ENCODE data around the gene IL16.
"Not testable (repeated sequence)": the region's sequence is repeated elsewhere in the genome, so short reads cannot be mapped to it uniquely, and the experiment has no call there.

The IL16 gene

GRCh38 chr15:81330366-81331090 lies 133.8 kb downstream of the IL16 start:
- DNase-seq (ENCODE audit: insufficient read length) (no peak), FAIRE-seq (no peak)
- TF ChIP-seq POLR2AphosphoS5 (IDR thresholded peaks at IDR 0.05; ENCODE audit: low read depth, low read length) (no peak), TAF1 (IDR thresholded peaks at IDR 0.05; ENCODE audit: borderline replicate concordance, low read depth, low read length) (no peak), POLR2A (IDR thresholded peaks at IDR 0.05; ENCODE audit: low read depth, low read length) (no peak)

GRCh38 chr15:81331141-81331540 lies 134.5 kb downstream of the IL16 start:
- not testable (repeated sequence) for FAIRE-seq; DNase-seq (ENCODE audit: insufficient read length)

- DNase-seq (ENCODE audit: insufficient read length): no peak
- no peak for FAIRE-seq
- TF ChIP-seq POLR2AphosphoS5 (IDR thresholded peaks at IDR 0.05; ENCODE audit: low read depth, low read length) (no peak), TAF1 (IDR thresholded peaks at IDR 0.05; ENCODE audit: borderline replicate concordance, low read depth, low read length) (no peak), POLR2A (IDR thresholded peaks at IDR 0.05; ENCODE audit: low read depth, low read length) (no peak)
These were observed 134.9 kb downstream of the IL16 start for GRCh38 chr15:81331600-81331999.

GRCh38 chr15:81332326-81332725 lies 135.6 kb downstream of the IL16 start:
- DNase-seq (ENCODE audit: insufficient read length): no peak
- FAIRE-seq: no peak
- TF ChIP-seq POLR2AphosphoS5 (IDR thresholded peaks at IDR 0.05; ENCODE audit: low read depth, low read length): no peak
- TF ChIP-seq POLR2A (IDR thresholded peaks at IDR 0.05; ENCODE audit: low read depth, low read length): no peak
- TF ChIP-seq TAF1 (IDR thresholded peaks at IDR 0.05; ENCODE audit: borderline replicate concordance, low read depth, low read length): no peak

GRCh38 chr15:81333363-81333762 lies 136.7 kb downstream of the IL16 start:
- TF ChIP-seq TAF1 (IDR thresholded peaks at IDR 0.05; ENCODE audit: borderline replicate concordance, low read depth, low read length) (no peak), POLR2AphosphoS5 (IDR thresholded peaks at IDR 0.05; ENCODE audit: low read depth, low read length) (no peak), POLR2A (IDR thresholded peaks at IDR 0.05; ENCODE audit: low read depth, low read length) (no peak)
- no peak for FAIRE-seq
- no peak for DNase-seq (ENCODE audit: insufficient read length)

GRCh38 chr15:81334768-81335435 lies 138.2 kb downstream of the IL16 start:
- DNase-seq (ENCODE audit: insufficient read length) (no peak), FAIRE-seq (no peak)
- no peak for TF ChIP-seq POLR2AphosphoS5 (IDR thresholded peaks at IDR 0.05; ENCODE audit: low read depth, low read length)

- no peak for TF ChIP-seq TAF1 (IDR thresholded peaks at IDR 0.05; ENCODE audit: borderline replicate concordance, low read depth, low read length)
- no peak for TF ChIP-seq POLR2AphosphoS5 (IDR thresholded peaks at IDR 0.05; ENCODE audit: low read depth, low read length)
- no peak for TF ChIP-seq POLR2A (IDR thresholded peaks at IDR 0.05; ENCODE audit: low read depth, low read length)
- FAIRE-seq: no peak
- no peak for DNase-seq (ENCODE audit: insufficient read length)
These were observed 139.0 kb downstream of the IL16 start for GRCh38 chr15:81335631-81336030.

GRCh38 chr15:81336568-81336967 lies 139.9 kb downstream of the IL16 start:
- no peak for DNase-seq (ENCODE audit: insufficient read length)
- TF ChIP-seq POLR2A (IDR thresholded peaks at IDR 0.05; ENCODE audit: low read depth, low read length): no peak
- peak; percentile 82 for FAIRE-seq

GRCh38 chr15:81337241-81337640 lies 140.6 kb downstream of the IL16 start:
- FAIRE-seq: peak; percentile 14
- no peak for DNase-seq (ENCODE audit: insufficient read length)
- no peak for TF ChIP-seq POLR2A (IDR thresholded peaks at IDR 0.05; ENCODE audit: low read depth, low read length)
- no peak for TF ChIP-seq TAF1 (IDR thresholded peaks at IDR 0.05; ENCODE audit: borderline replicate concordance, low read depth, low read length)
- no peak for TF ChIP-seq POLR2AphosphoS5 (IDR thresholded peaks at IDR 0.05; ENCODE audit: low read depth, low read length)

GRCh38 chr15:81337713-81338157 lies 141.1 kb downstream of the IL16 start:
- DNase-seq (ENCODE audit: insufficient read length) (no peak), FAIRE-seq (no peak)
- TF ChIP-seq TAF1 (IDR thresholded peaks at IDR 0.05; ENCODE audit: borderline replicate concordance, low read depth, low read length): no peak
- TF ChIP-seq POLR2A (IDR thresholded peaks at IDR 0.05; ENCODE audit: low read depth, low read length): no peak
- TF ChIP-seq POLR2AphosphoS5 (IDR thresholded peaks at IDR 0.05; ENCODE audit: low read depth, low read length): no peak

GRCh38 chr15:81338170-81339007 lies 141.7 kb downstream of the IL16 start:
- TF ChIP-seq POLR2AphosphoS5 (IDR thresholded peaks at IDR 0.05; ENCODE audit: low read depth, low read length): no peak
- FAIRE-seq: no peak
- no peak for DNase-seq (ENCODE audit: insufficient read length)

- no peak for FAIRE-seq
- DNase-seq (ENCODE audit: insufficient read length): no peak
- TF ChIP-seq POLR2A (IDR thresholded peaks at IDR 0.05; ENCODE audit: low read depth, low read length) (no peak), TAF1 (IDR thresholded peaks at IDR 0.05; ENCODE audit: borderline replicate concordance, low read depth, low read length) (no peak), POLR2AphosphoS5 (IDR thresholded peaks at IDR 0.05; ENCODE audit: low read depth, low read length) (no peak)
These were observed 142.6 kb downstream of the IL16 start for GRCh38 chr15:81339321-81339720.
